Thymus (tissue), 11 donors: ENCODE data around the gene ABCD3. TPM values are rescaled to one million over a fixed set of nuclear protein-coding genes. Genes with fewer than 3 reads are reported as not detected.

Experiments
- DNase-seq, 9 donors: peaks; one replicate each; pipeline ENCODE4 v3.0.0-alpha.2; 2013; ENCODE audit warnings: low spot score in 9 of 9, low read depth in 6 of 9, missing footprints in 1 of 9
- H3K27ac ChIP-seq, 2 donors: one replicate each; pipeline ENCODE4 v1.5.1; 2013; ENCODE audit warnings: control low read depth in 1 of 2, low read depth in 1 of 2, low read length in 1 of 2, mild to moderate bottlenecking in 1 of 2, moderate library complexity in 1 of 2
- H3K27me3 ChIP-seq, 2 donors: one replicate each; pipeline ENCODE4 v1.5.1; 2013; ENCODE audit warnings: low read length in 1 of 2; ENCODE audit not compliant: control insufficient read depth in 2 of 2, insufficient read depth in 1 of 2
- H3K36me3 ChIP-seq, 2 donors: one replicate each; pipeline ENCODE4 v1.5.1; 2013; ENCODE audit warnings: low read length in 1 of 2, mild to moderate bottlenecking in 1 of 2, moderate library complexity in 1 of 2; ENCODE audit not compliant: control insufficient read depth in 2 of 2, insufficient read depth in 2 of 2
- H3K4me1 ChIP-seq, 2 donors: one replicate each; pipeline ENCODE4 v1.5.1; 2013; ENCODE audit warnings: low read length in 2 of 2; ENCODE audit not compliant: control insufficient read depth in 2 of 2, insufficient read depth in 2 of 2
- H3K4me3 ChIP-seq, 2 donors: one replicate each; pipeline ENCODE4 v1.5.1; 2013; ENCODE audit warnings: low read length in 2 of 2, control low read depth in 1 of 2, mild to moderate bottlenecking in 1 of 2
- H3K9me3 ChIP-seq, 2 donors: one replicate each; pipeline ENCODE4 v1.5.1; 2013; ENCODE audit warnings: low read length in 1 of 2, mild to moderate bottlenecking in 1 of 2; ENCODE audit not compliant: control insufficient read depth in 2 of 2, insufficient read depth in 1 of 2
- WGBS: extraction: QIAGEN DNeasy Blood & Tissue Kit; methylation state at CpG from one replicate; pipeline ENCODE4 v1.1.7; 2013; 5-methylcytosine and 5-hydroxymethylcytosine counted together
- polyA plus RNA-seq: library from polyadenylated mRNA; stranded (reverse); fragments of 200-250 nt; gene quantifications from one replicate; pipeline ENCODE4 v1.2.3, GENCODE V29; 2013
- total RNA-seq: library from RNA; stranded (reverse); fragments of 120-200 nt; gene quantifications from one replicate; pipeline ENCODE4 v1.2.4, GENCODE V29; 2013
- donor health status: healthy.

The ABCD3 gene
- total and polyA plus RNA-seq, 2 donors: 84.2 to 92.7 TPM

- no peak overlapping the region for H3K4me3 ChIP-seq
- no peak for DNase-seq
- no peaks in the 10 kb centered on the region for H3K27me3 ChIP-seq
- H3K36me3 ChIP-seq: peaks cover 4 to 34% of the 10 kb centered on the region in 2 donors
- 90% methylated on average over 2 of the region's 2 CpGs for WGBS
- H3K4me1 ChIP-seq: no peaks in the 10 kb centered on the region
- no peak overlapping the region for H3K27ac ChIP-seq
- H3K9me3 ChIP-seq: no peaks in the 10 kb centered on the region
These were observed 101.2 kb downstream of the ABCD3 start for GRCh38 chr1:94519351-94519750.

- WGBS: 22% methylated on average over 4 of the region's 4 CpGs
- DNase-seq: peak in 3 of 9 donors; percentile 14 to 43 (median 14)
These were observed 104.1 kb downstream of the ABCD3 start for GRCh38 chr1:94522304-94522703.

GRCh38 chr1:94524531-94524930, 106.3 kb downstream of the ABCD3 start:
- H3K36me3 ChIP-seq: peaks cover 0 to 5% of the 10 kb centered on the region in 2 donors
- no peaks in the 10 kb centered on the region for H3K4me1 ChIP-seq
- no peak overlapping the region for H3K4me3 ChIP-seq
- DNase-seq: no peak
- H3K27ac ChIP-seq: no peak overlapping the region
- no peaks in the 10 kb centered on the region for H3K27me3 ChIP-seq
- H3K9me3 ChIP-seq: no peaks in the 10 kb centered on the region
- WGBS: 87% methylated on average over 6 of the region's 6 CpGs

More at GRCh38 chr1:94522304-94522703, 104.1 kb downstream of the ABCD3 start:
- H3K27ac ChIP-seq: no peak overlapping the region
- H3K4me3 ChIP-seq: no peak overlapping the region
- no peaks in the 10 kb centered on the region for H3K9me3 ChIP-seq
- H3K36me3 ChIP-seq: peaks cover 4 to 23% of the 10 kb centered on the region in 2 donors
- H3K27me3 ChIP-seq: no peaks in the 10 kb centered on the region
- no peaks in the 10 kb centered on the region for H3K4me1 ChIP-seq

- 97% methylated on average over 7 of the region's 7 CpGs for WGBS
- Histone ChIP-seq H3K4me1 (no peaks in the 10 kb centered on the region), H3K9me3 (no peaks in the 10 kb centered on the region), H3K36me3 (no peaks in the 10 kb centered on the region), H3K27me3 (no peaks in the 10 kb centered on the region), H3K27ac (no peak overlapping the region), H3K4me3 (no peak overlapping the region)
- DNase-seq: no peak
These were observed 108.2 kb downstream of the ABCD3 start for GRCh38 chr1:94526152-94526980.

- no peak overlapping the region for H3K27ac ChIP-seq
- H3K9me3 ChIP-seq: no peaks in the 10 kb centered on the region
- H3K4me1 ChIP-seq: no peaks in the 10 kb centered on the region
- H3K27me3 ChIP-seq: no peaks in the 10 kb centered on the region
- WGBS: 71% methylated on average over 1 of the region's 1 CpG
- no peak overlapping the region for H3K4me3 ChIP-seq
- DNase-seq: no peak
- H3K36me3 ChIP-seq: no peaks in the 10 kb centered on the region
These were observed 109.3 kb downstream of the ABCD3 start for GRCh38 chr1:94527447-94528031.

- H3K27ac ChIP-seq: no peak overlapping the region
- 99% methylated on average over 1 of the region's 1 CpG for WGBS
- DNase-seq: no peak
These were observed 110.1 kb downstream of the ABCD3 start for GRCh38 chr1:94528299-94528698.

GRCh38 chr1:94528826-94529225, 110.6 kb downstream of the ABCD3 start:
- DNase-seq: no peak
- Histone ChIP-seq H3K27ac (no peak overlapping the region), H3K9me3 (no peaks in the 10 kb centered on the region), H3K27me3 (no peaks in the 10 kb centered on the region), H3K4me1 (no peaks in the 10 kb centered on the region), H3K36me3 (no peaks in the 10 kb centered on the region), H3K4me3 (no peak overlapping the region)
- WGBS: 97% methylated on average over 5 of the region's 5 CpGs

More at GRCh38 chr1:94528299-94528698, 110.1 kb downstream of the ABCD3 start:
- H3K4me3 ChIP-seq: no peak overlapping the region
- no peaks in the 10 kb centered on the region for H3K27me3 ChIP-seq
- H3K36me3 ChIP-seq: no peaks in the 10 kb centered on the region
- no peaks in the 10 kb centered on the region for H3K9me3 ChIP-seq
- no peaks in the 10 kb centered on the region for H3K4me1 ChIP-seq

GRCh38 chr1:94529416-94529815, 111.2 kb downstream of the ABCD3 start:
- no peak overlapping the region for H3K27ac ChIP-seq
- no peak overlapping the region for H3K4me3 ChIP-seq
- no peaks in the 10 kb centered on the region for H3K9me3 ChIP-seq
- no peaks in the 10 kb centered on the region for H3K27me3 ChIP-seq
- no peaks in the 10 kb centered on the region for H3K36me3 ChIP-seq
- no peak for DNase-seq
- whole genome bisulfite sequencing: 98% methylated on average over 2 of the region's 2 CpGs
- no peaks in the 10 kb centered on the region for H3K4me1 ChIP-seq

GRCh38 chr1:94530373-94530878, 112.2 kb downstream of the ABCD3 start:
- Histone ChIP-seq H3K4me3 (no peak overlapping the region), H3K27ac (no peak overlapping the region), H3K4me1 (no peaks in the 10 kb centered on the region), H3K36me3 (no peaks in the 10 kb centered on the region), H3K27me3 (peaks cover 0 to under 1% of the 10 kb centered on the region in 2 donors), H3K9me3 (no peaks in the 10 kb centered on the region)
- DNase-seq: no peak
- WGBS: 97% methylated on average over 4 of the region's 4 CpGs
